Glutamatergic neuron (in vitro differentiated cells): ENCODE results near the gene PRKACG. TPM values are rescaled to one million over a fixed set of nuclear protein-coding genes. Genes with fewer than 3 reads are reported as not detected.
A peak's percentile ranks its signal among the peaks of the same experiment; 100 is the strongest.

Source experiments
- DNase-seq: peaks from one replicate; pipeline ENCODE4 v3.0.0; 2022
- H3K27ac Mint-ChIP-seq: one replicate; pipeline ENCODE4 v1.8.0; 2020; ENCODE audit warnings: mild to moderate bottlenecking, mixed read lengths, inconsistent platforms; ENCODE audit not compliant: unreplicated experiment
- H3K27me3 Mint-ChIP-seq: one replicate; pipeline ENCODE4 v1.8.0; 2020; ENCODE audit warnings: mild to moderate bottlenecking, moderate library complexity, mixed read lengths, inconsistent platforms; ENCODE audit not compliant: unreplicated experiment
- H3K36me3 Mint-ChIP-seq: one replicate; pipeline ENCODE4 v1.8.0; 2020; ENCODE audit warnings: mild to moderate bottlenecking, mixed read lengths, inconsistent platforms; ENCODE audit not compliant: unreplicated experiment
- H3K4me1 Mint-ChIP-seq: one replicate; pipeline ENCODE4 v1.8.0; 2020; ENCODE audit warnings: mild to moderate bottlenecking, low read depth, mixed read lengths, inconsistent platforms; ENCODE audit not compliant: unreplicated experiment
- H3K4me3 Mint-ChIP-seq: one replicate; pipeline ENCODE4 v1.8.0; 2020; ENCODE audit warnings: mild to moderate bottlenecking, mixed read lengths, inconsistent platforms; ENCODE audit not compliant: unreplicated experiment
- H3K9me3 Mint-ChIP-seq: one replicate; pipeline ENCODE4 v1.8.0; 2020; ENCODE audit warnings: mild to moderate bottlenecking, moderate library complexity, mixed read lengths, inconsistent platforms; ENCODE audit not compliant: unreplicated experiment
- total RNA-seq: library from RNA; stranded (reverse); fragmentation: NEBNext Ultra II Directional; extraction: Animal tissue kit (Norgen Biotek cat#: 25700); gene quantifications from one replicate; pipeline ENCODE4 v1.2.1, GENCODE V29; 2021; ENCODE audit not compliant: unreplicated experiment
- TF ChIP-seq, protein P1 (sequence below): fragments of 200-600 bp; sonication (generic); IDR thresholded peaks from one replicate; pipeline ENCODE4 v1.5.0; 2021; ENCODE audit not compliant: partially characterized antibody, unreplicated experiment

PRKACG gene
- total RNA-seq, 1 donor from 2014 or later, result not detected

DNA sequence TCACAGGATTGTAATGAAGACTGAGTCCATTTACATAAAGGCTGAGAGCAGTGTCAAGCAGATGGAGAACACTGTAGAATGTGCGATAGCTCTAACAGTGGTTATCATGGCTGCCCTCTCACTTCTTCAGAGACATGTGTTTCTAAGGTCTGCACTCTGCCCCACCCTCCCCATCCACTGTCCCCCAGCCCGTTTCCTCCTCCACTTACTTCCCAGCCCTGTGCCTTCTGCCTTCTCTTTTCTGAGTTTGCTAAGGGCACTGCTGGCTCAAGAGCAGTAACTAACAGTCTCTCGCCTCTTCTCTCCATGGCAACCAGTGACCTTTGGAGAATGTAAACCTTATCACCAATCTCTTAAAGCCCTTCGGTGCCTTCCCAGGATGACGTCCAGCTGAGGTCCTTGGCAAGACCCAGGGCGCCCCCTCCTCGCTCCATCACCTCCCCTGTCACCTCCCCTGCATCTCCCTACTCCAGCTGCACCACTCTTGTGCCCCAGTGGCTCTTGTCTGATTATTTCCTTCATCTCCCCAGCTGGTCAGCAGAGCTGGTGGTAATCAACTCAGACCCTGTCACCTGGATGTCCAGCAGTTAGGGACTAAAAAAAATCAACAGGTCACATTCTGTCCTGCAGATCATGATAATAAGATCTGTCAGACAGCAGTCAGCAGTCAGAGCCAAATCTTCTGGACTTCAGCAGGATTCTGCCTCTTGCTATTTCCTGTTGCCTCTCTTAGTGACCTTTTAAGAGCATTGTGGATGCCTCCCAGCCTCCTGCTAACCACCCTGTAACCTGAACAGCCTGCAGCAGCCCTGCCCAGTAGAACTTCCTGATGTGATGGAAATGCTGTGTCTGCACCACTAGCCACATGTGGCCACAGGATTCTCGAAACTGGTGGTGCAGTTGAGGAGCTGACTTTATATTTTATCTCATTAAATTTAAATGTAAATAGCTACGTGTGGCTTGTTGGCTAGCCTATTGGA, 30.6 kb upstream of the PRKACG start:
- Mint-ChIP-seq H3K4me1 (peaks cover 7% of the 10 kb centered on the region), H3K27ac (peak overlapping the region; percentile 15), H3K9me3 (peaks cover 5% of the 10 kb centered on the region)

GRCh38 chr9:69040646-69041045, 26.7 kb upstream of the PRKACG start:
- Mint-ChIP-seq H3K4me1 (peaks cover 12% of the 10 kb centered on the region), H3K36me3 (peaks cover 5% of the 10 kb centered on the region), H3K27me3 (peaks cover 4% of the 10 kb centered on the region), H3K9me3 (peaks cover 10% of the 10 kb centered on the region), H3K4me3 (no peak overlapping the region), H3K27ac (no peak overlapping the region)
- TF ChIP-seq, protein P1, sequence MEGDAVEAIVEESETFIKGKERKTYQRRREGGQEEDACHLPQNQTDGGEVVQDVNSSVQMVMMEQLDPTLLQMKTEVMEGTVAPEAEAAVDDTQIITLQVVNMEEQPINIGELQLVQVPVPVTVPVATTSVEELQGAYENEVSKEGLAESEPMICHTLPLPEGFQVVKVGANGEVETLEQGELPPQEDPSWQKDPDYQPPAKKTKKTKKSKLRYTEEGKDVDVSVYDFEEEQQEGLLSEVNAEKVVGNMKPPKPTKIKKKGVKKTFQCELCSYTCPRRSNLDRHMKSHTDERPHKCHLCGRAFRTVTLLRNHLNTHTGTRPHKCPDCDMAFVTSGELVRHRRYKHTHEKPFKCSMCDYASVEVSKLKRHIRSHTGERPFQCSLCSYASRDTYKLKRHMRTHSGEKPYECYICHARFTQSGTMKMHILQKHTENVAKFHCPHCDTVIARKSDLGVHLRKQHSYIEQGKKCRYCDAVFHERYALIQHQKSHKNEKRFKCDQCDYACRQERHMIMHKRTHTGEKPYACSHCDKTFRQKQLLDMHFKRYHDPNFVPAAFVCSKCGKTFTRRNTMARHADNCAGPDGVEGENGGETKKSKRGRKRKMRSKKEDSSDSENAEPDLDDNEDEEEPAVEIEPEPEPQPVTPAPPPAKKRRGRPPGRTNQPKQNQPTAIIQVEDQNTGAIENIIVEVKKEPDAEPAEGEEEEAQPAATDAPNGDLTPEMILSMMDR, result no peak
- no peak for DNase-seq

More for the DNA sequence above, 30.6 kb upstream of the PRKACG start:
- DNase-seq, result no peak
- no peaks in the 10 kb centered on the region for H3K27me3 Mint-ChIP-seq
- peaks cover 5% of the 10 kb centered on the region for H3K36me3 Mint-ChIP-seq
- TF ChIP-seq, protein P1, result no peak
- no peak overlapping the region for H3K4me3 Mint-ChIP-seq

GRCh38 chr9:69036799-69037198, 22.9 kb upstream of the PRKACG start:
- Mint-ChIP-seq H3K36me3 (peaks cover 5% of the 10 kb centered on the region), H3K27ac (peak overlapping the region; percentile 80), H3K27me3 (peaks cover 7% of the 10 kb centered on the region), H3K4me1 (peaks cover 4% of the 10 kb centered on the region), H3K9me3 (peaks cover 8% of the 10 kb centered on the region), H3K4me3 (peak overlapping the region; percentile 92)
- TF ChIP-seq, protein P1, result no peak
- no peak for DNase-seq

DNA sequence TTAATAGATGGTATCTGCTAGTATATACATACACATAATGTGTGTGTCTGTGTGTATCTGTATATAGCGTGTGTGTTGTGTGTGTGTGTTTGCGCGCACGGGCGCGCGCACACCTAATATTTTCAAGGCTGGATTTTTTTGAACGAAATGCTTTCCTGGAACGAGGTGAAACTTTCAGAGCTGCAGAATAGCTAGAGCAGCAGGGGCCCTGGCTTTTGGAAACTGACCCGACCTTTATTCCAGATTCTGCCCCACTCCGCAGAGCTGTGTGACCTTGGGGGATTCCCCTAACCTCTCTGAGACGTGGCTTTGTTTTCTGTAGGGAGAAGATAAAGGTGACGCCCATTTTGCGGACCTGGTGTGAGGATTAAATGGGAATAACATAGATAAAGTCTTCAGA, 22.4 kb upstream of the PRKACG start:
- peaks cover 4% of the 10 kb centered on the region for H3K4me1 Mint-ChIP-seq
- peaks cover 8% of the 10 kb centered on the region for H3K9me3 Mint-ChIP-seq
- peak overlapping the region; percentile 92 for H3K4me3 Mint-ChIP-seq
- H3K27ac Mint-ChIP-seq, result peak overlapping the region; percentile 78
- TF ChIP-seq, protein P1, result no peak
- DNase-seq, result no peak
- peaks cover 4% of the 10 kb centered on the region for H3K36me3 Mint-ChIP-seq
- H3K27me3 Mint-ChIP-seq, result peaks cover 7% of the 10 kb centered on the region
